ENCODE measurements around the gene ILF3. TPM values are rescaled to one million over a fixed set of nuclear protein-coding genes. Genes with fewer than 3 reads are reported as not detected.

The ILF3 gene
- total RNA-seq, 1 donor from 2014 or later: 106 TPM

- DNase-seq: no peak
- TF ChIP-seq, protein P1, sequence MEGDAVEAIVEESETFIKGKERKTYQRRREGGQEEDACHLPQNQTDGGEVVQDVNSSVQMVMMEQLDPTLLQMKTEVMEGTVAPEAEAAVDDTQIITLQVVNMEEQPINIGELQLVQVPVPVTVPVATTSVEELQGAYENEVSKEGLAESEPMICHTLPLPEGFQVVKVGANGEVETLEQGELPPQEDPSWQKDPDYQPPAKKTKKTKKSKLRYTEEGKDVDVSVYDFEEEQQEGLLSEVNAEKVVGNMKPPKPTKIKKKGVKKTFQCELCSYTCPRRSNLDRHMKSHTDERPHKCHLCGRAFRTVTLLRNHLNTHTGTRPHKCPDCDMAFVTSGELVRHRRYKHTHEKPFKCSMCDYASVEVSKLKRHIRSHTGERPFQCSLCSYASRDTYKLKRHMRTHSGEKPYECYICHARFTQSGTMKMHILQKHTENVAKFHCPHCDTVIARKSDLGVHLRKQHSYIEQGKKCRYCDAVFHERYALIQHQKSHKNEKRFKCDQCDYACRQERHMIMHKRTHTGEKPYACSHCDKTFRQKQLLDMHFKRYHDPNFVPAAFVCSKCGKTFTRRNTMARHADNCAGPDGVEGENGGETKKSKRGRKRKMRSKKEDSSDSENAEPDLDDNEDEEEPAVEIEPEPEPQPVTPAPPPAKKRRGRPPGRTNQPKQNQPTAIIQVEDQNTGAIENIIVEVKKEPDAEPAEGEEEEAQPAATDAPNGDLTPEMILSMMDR (IDR thresholded peaks at IDR 0.05; ENCODE audit: borderline replicate concordance): no peak
- intact Hi-C loops (cut with micrococcal nuclease): no loop called here
- no peaks in the 10 kb centered on the region for H3K9me3 ChIP-seq (replicated peaks)
- H3K27ac ChIP-seq (replicated peaks): no peak overlapping the region
- H3K4me1 ChIP-seq: peaks cover 7% of the 10 kb centered on the region
- no peak overlapping the region for H3K4me3 ChIP-seq
- H3K27me3 ChIP-seq (ENCODE audit: low read depth): no peaks in the 10 kb centered on the region
- peaks cover 92% of the 10 kb centered on the region for H3K36me3 ChIP-seq
These were observed 17.7 kb upstream of the ILF3 start for GRCh38 chr19:10636304-10636972.

- TF ChIP-seq, protein P1 (IDR thresholded peaks at IDR 0.05; ENCODE audit: borderline replicate concordance): no peak
- peaks cover 93% of the 10 kb centered on the region for H3K36me3 ChIP-seq
- peaks cover 7% of the 10 kb centered on the region for H3K4me1 ChIP-seq
- no peak overlapping the region for H3K27ac ChIP-seq (replicated peaks)
- H3K9me3 ChIP-seq (replicated peaks): no peaks in the 10 kb centered on the region
- H3K4me3 ChIP-seq: no peak overlapping the region
- no peak for DNase-seq
- intact Hi-C loops (cut with micrococcal nuclease): no loop called here
- no peaks in the 10 kb centered on the region for H3K27me3 ChIP-seq (ENCODE audit: low read depth)
These were observed 16.3 kb upstream of the ILF3 start for GRCh38 chr19:10637894-10638293.

DNA sequence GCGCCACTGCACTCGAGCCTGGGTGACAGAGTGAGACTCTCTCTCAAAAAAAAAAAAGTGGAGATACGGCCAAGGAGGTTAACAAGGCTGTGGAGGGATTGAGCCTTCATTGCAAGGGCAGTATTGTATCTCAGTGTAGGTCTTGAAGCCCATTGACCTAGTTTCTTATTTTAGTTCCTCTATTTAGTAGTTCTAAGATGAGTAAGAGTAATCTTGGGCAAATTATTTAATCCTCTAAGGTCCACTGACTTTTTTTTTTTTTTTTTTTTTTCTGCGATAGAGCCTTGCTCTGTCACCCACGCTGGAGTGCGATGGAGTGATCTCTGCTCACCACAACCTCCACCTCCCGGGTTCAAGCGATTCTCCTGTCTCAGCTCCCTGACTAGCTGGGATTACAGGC lies 14.3 kb upstream of the ILF3 start:
- no peak for DNase-seq
- TF ChIP-seq, protein P1 (IDR thresholded peaks at IDR 0.05; ENCODE audit: borderline replicate concordance): no peak
- no peaks in the 10 kb centered on the region for H3K9me3 ChIP-seq (replicated peaks)
- intact Hi-C loops (cut with micrococcal nuclease): loop anchor here (5.0 kb wide), 1 partner anchor 58 kb away; no protein-coding TSS in a partner anchor
- peaks cover 26% of the 10 kb centered on the region for H3K4me1 ChIP-seq
- no peak overlapping the region for H3K27ac ChIP-seq (replicated peaks)
- no peaks in the 10 kb centered on the region for H3K27me3 ChIP-seq (ENCODE audit: low read depth)
- H3K36me3 ChIP-seq: peaks cover 83% of the 10 kb centered on the region
- no peak overlapping the region for H3K4me3 ChIP-seq

- Histone ChIP-seq H3K36me3 (peaks cover 78% of the 10 kb centered on the region), H3K4me3 (no peak overlapping the region), H3K4me1 (peaks cover 25% of the 10 kb centered on the region), H3K27ac (replicated peaks) (no peak overlapping the region), H3K9me3 (replicated peaks) (no peaks in the 10 kb centered on the region), H3K27me3 (ENCODE audit: low read depth) (no peaks in the 10 kb centered on the region)
- DNase-seq: no peak
- intact Hi-C loops (cut with micrococcal nuclease): loop anchor here (5.0 kb wide), 1 partner anchor 58 kb away; no protein-coding TSS in a partner anchor
- TF ChIP-seq, protein P1 (IDR thresholded peaks at IDR 0.05; ENCODE audit: borderline replicate concordance): no peak
These were observed 13.8 kb upstream of the ILF3 start for GRCh38 chr19:10640361-10640760.

GRCh38 chr19:10641248-10641647 lies 12.9 kb upstream of the ILF3 start:
- H3K27me3 ChIP-seq (ENCODE audit: low read depth): no peaks in the 10 kb centered on the region
- intact Hi-C loops (cut with micrococcal nuclease): loop anchor here (5.0 kb wide), 1 partner anchor 59 kb away; no protein-coding TSS in a partner anchor
- peaks cover 69% of the 10 kb centered on the region for H3K36me3 ChIP-seq

More at GRCh38 chr19:10641248-10641647, 12.9 kb upstream of the ILF3 start:
- TF ChIP-seq, protein P1 (IDR thresholded peaks at IDR 0.05; ENCODE audit: borderline replicate concordance): no peak
- Histone ChIP-seq H3K27ac (replicated peaks) (no peak overlapping the region), H3K9me3 (replicated peaks) (no peaks in the 10 kb centered on the region), H3K4me3 (no peak overlapping the region), H3K4me1 (peaks cover 29% of the 10 kb centered on the region)
- DNase-seq: no peak

Data from left ventricle myocardium inferior (tissue), 1 donor.